Nephron progenitor cell (in vitro differentiated cells): ENCODE data around the gene PKP1.

Experiments
- DNase-seq: peaks from one replicate; pipeline ENCODE4 v3.0.0; 2021
- H3K27ac Mint-ChIP-seq: 2 replicates; pipeline ENCODE4 v1.8.0; 2021; ENCODE audit warnings: mild to moderate bottlenecking, moderate library complexity, mixed read lengths
- H3K27me3 Mint-ChIP-seq: 2 replicates; pipeline ENCODE4 v1.8.0; 2021; ENCODE audit warnings: mild to moderate bottlenecking, low read depth, mixed read lengths; ENCODE audit not compliant: poor library complexity
- H3K36me3 Mint-ChIP-seq: 2 replicates; pipeline ENCODE4 v1.8.0; 2021; ENCODE audit warnings: low read depth, mixed read lengths
- H3K4me1 Mint-ChIP-seq: 2 replicates; pipeline ENCODE4 v1.8.0; 2021; ENCODE audit warnings: mixed read lengths
- H3K4me3 Mint-ChIP-seq: 2 replicates; pipeline ENCODE4 v1.8.0; 2021; ENCODE audit warnings: mild to moderate bottlenecking, moderate library complexity, mixed read lengths
- H3K9me3 Mint-ChIP-seq: 2 replicates; pipeline ENCODE4 v1.8.0; 2021; ENCODE audit warnings: mild to moderate bottlenecking, moderate library complexity, mixed read lengths
- CTCF ChIP-seq: fragments of 200-600 bp; sonication (generic); IDR thresholded peaks from 2 replicates; pipeline ENCODE4 v1.5.0; 2021; ENCODE audit warnings: antibody characterized with exemption

The PKP1 gene

GRCh38 chr1:201321826-201322390 is 38.6 kb downstream of the PKP1 start:
- Mint-ChIP-seq H3K4me1 (peaks cover 11% of the 10 kb centered on the region), H3K36me3 (no peaks in the 10 kb centered on the region), H3K27ac (no peak overlapping the region), H3K9me3 (no peaks in the 10 kb centered on the region), H3K27me3 (peaks cover 19% of the 10 kb centered on the region), H3K4me3 (no peak overlapping the region)
- TF ChIP-seq CTCF = no peak
- no peak for DNase-seq

- Mint-ChIP-seq H3K36me3 (no peaks in the 10 kb centered on the region), H3K4me1 (peaks cover 11% of the 10 kb centered on the region), H3K27ac (no peak overlapping the region), H3K4me3 (no peak overlapping the region), H3K27me3 (peaks cover 26% of the 10 kb centered on the region), H3K9me3 (no peaks in the 10 kb centered on the region)
- TF ChIP-seq CTCF = no peak
- no peak for DNase-seq
Measured at GRCh38 chr1:201322653-201323510, 39.6 kb downstream of the PKP1 start.

- TF ChIP-seq CTCF = no peak
- DNase-seq = no peak
- no peaks in the 10 kb centered on the region for H3K9me3 Mint-ChIP-seq
- H3K27ac Mint-ChIP-seq = no peak overlapping the region
- peaks cover 24% of the 10 kb centered on the region for H3K27me3 Mint-ChIP-seq
- no peak overlapping the region for H3K4me3 Mint-ChIP-seq
- H3K4me1 Mint-ChIP-seq = peaks cover 11% of the 10 kb centered on the region
- H3K36me3 Mint-ChIP-seq = no peaks in the 10 kb centered on the region
Measured at GRCh38 chr1:201324306-201324705, 41.0 kb downstream of the PKP1 start.

GRCh38 chr1:201324821-201325677 is 41.7 kb downstream of the PKP1 start:
- TF ChIP-seq CTCF = no peak
- Mint-ChIP-seq H3K9me3 (no peaks in the 10 kb centered on the region), H3K4me1 (peaks cover 7% of the 10 kb centered on the region), H3K4me3 (no peak overlapping the region), H3K27ac (no peak overlapping the region), H3K36me3 (no peaks in the 10 kb centered on the region), H3K27me3 (peaks cover 24% of the 10 kb centered on the region)
- no peak for DNase-seq

- Mint-ChIP-seq H3K4me1 (peaks cover 1% of the 10 kb centered on the region), H3K27me3 (peaks cover 24% of the 10 kb centered on the region), H3K27ac (no peak overlapping the region), H3K9me3 (no peaks in the 10 kb centered on the region), H3K4me3 (no peak overlapping the region), H3K36me3 (no peaks in the 10 kb centered on the region)
- DNase-seq = no peak
- TF ChIP-seq CTCF = no peak
Measured at GRCh38 chr1:201325678-201326060, 42.4 kb downstream of the PKP1 start.
